ENCODE results near the gene PALMD.

- TF ChIP-seq CTCF (IDR thresholded peaks at IDR 0.05) (no peak), POLR2A (IDR thresholded peaks at IDR 0.05) (no peak)
Measured at GRCh38 chr1:99661780-99662179, 15.9 kb downstream of the PALMD start.
